Suprapubic skin (tissue), 4 donors: ENCODE data around the gene CCSAP.

Experiments used
- CTCF ChIP-seq, 2 donors: fragments of 200-600 bp in 1 of 2; fragments of 450-650 bp in 1 of 2; sonication (generic) in 1 of 2; IDR thresholded peaks; one replicate each; pipeline ENCODE4 v1.5.1; 2016 to 2019; ENCODE audit warnings: antibody characterized with exemption in 2 of 2, mild to moderate bottlenecking in 1 of 2, moderate library complexity in 1 of 2
- EP300 ChIP-seq: sonication (generic); formaldehyde crosslinking; IDR thresholded peaks from one replicate; pipeline ENCODE4 v1.6.1; 2017; ENCODE audit warnings: antibody characterized with exemption
- POLR2A ChIP-seq, 2 donors: fragments of 450-650 bp; IDR thresholded peaks; one replicate each; pipeline ENCODE4 v1.6.1; 2017; ENCODE audit warnings: antibody characterized with exemption in 2 of 2, mild to moderate bottlenecking in 2 of 2, moderate library complexity in 2 of 2
- POLR2AphosphoS5 ChIP-seq, 3 donors: sonication (generic); formaldehyde crosslinking; IDR thresholded peaks; one replicate each; pipeline ENCODE4 v1.6.1; 2017; ENCODE audit warnings: antibody characterized with exemption in 3 of 3

- TF ChIP-seq POLR2A (IDR thresholded peaks at IDR 0.05) (no peak), CTCF (IDR thresholded peaks at IDR 0.05) (no peak), EP300 (no peak), POLR2AphosphoS5 (IDR thresholded peaks at IDR 0.05) (no peak)
Measured at GRCh38 chr1:229272164-229273158, 70.4 kb downstream of the CCSAP start.
